HFF-Myc (cell line): ENCODE measurements around the gene ZNF304.
A peak's percentile ranks its signal among the peaks of the same experiment; 100 is the strongest.

Source experiments
- DNase-seq: peaks from one replicate; pipeline ENCODE4 v3.0.0-alpha.2; 2011; ENCODE audit warnings: low read depth; ENCODE audit errors: extremely low read depth
- H3K4me3 ChIP-seq: replicated peaks from 2 replicates; pipeline ENCODE4 v1.5.1; 2011; ENCODE audit warnings: low read depth, mild to moderate bottlenecking, control low read depth, low read length
- TF ChIP-seq, protein P1 (sequence below): IDR thresholded peaks from 2 replicates; pipeline ENCODE4 v1.5.1; 2012; ENCODE audit warnings: mild to moderate bottlenecking, low read depth, low read length, control low read depth; ENCODE audit errors: missing control alignments

The ZNF304 gene

GRCh38 chr19:57389194-57389729, 38.2 kb downstream of the ZNF304 start:
- DNase-seq: no peak
- TF ChIP-seq, protein P1, sequence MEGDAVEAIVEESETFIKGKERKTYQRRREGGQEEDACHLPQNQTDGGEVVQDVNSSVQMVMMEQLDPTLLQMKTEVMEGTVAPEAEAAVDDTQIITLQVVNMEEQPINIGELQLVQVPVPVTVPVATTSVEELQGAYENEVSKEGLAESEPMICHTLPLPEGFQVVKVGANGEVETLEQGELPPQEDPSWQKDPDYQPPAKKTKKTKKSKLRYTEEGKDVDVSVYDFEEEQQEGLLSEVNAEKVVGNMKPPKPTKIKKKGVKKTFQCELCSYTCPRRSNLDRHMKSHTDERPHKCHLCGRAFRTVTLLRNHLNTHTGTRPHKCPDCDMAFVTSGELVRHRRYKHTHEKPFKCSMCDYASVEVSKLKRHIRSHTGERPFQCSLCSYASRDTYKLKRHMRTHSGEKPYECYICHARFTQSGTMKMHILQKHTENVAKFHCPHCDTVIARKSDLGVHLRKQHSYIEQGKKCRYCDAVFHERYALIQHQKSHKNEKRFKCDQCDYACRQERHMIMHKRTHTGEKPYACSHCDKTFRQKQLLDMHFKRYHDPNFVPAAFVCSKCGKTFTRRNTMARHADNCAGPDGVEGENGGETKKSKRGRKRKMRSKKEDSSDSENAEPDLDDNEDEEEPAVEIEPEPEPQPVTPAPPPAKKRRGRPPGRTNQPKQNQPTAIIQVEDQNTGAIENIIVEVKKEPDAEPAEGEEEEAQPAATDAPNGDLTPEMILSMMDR: no peak
- H3K4me3 ChIP-seq: peak overlapping the region; percentile 81

GRCh38 chr19:57389730-57390598, 38.9 kb downstream of the ZNF304 start, which contains the start of gene ZNF548:
TSS of gene ZNF548 (plus strand) at chr19:57389854. CDS start at chr19:57390100, 246 bp downstream.
- peak; percentile 97 for DNase-seq
- peak within 1 kb of the TSS; percentile 81 for H3K4me3 ChIP-seq
- TF ChIP-seq, protein P1: no peak

GRCh38 chr19:57395710-57396109, 44.6 kb downstream of the ZNF304 start:
- DNase-seq: no peak
- no peak overlapping the region for H3K4me3 ChIP-seq
- TF ChIP-seq, protein P1: no peak

DNA sequence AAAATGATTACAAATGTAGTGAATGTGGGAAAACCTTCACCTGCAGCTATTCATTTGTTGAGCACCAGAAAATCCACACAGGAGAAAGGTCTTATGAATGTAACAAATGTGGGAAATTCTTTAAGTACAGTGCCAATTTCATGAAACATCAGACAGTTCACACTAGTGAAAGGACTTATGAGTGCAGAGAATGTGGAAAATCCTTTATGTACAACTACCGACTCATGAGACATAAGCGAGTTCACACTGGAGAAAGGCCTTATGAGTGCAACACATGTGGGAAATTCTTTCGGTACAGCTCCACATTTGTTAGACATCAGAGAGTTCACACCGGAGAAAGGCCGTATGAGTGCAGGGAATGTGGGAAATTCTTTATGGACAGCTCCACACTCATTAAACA, 47.8 kb downstream of the ZNF304 start:
- H3K4me3 ChIP-seq: no peak overlapping the region
- TF ChIP-seq, protein P1: no peak
- DNase-seq: no peak

GRCh38 chr19:57403737-57404563, 52.9 kb downstream of the ZNF304 start:
- H3K4me3 ChIP-seq: no peak overlapping the region
- DNase-seq: no peak
- TF ChIP-seq, protein P1: no peak

DNA sequence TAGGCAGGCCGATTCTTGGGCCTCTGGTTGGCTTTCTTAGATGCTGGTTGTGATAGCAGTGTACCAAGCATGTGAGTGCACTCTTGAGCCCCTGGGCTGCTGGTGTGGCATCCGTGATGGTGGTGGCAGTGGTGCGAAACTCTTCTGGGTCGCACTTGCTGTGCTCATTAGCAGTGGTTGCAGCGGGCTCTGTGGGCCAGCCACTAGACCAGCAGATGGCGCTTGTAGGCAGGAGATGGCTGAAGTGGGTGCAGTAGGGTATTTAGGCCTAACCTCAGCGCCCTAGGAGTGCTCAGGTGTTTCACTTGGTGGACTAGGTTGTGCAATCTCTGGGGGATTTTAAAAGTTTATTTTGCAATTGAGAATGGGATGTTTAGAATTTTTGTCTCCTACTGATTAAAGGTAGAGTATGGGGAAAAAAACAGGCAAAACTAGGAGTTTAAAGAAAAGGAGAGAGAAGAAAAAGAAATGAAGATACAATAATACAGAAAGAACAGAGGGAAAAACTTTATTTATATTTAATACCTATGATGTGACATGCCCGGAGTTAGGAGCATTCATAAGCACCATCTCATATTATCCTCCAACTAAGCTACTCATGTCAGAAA, 55.5 kb downstream of the ZNF304 start:
- H3K4me3 ChIP-seq: no peak overlapping the region
- DNase-seq: no peak
- TF ChIP-seq, protein P1: peak; percentile 73
